GM23338 (cell line): ENCODE data around the gene DMBT1.

Source experiments
- CTCF ChIP-seq, 2 experiments: fragments of 200-600 bp in 1 of 2; sonication (generic) in 1 of 2; conservative IDR thresholded peaks; 2 replicates each; pipeline versions ENCODE4 v1.5.1 to v1.6.1; 2016 to 2017; ENCODE audit warnings: antibody characterized with exemption in 2 of 2, low read depth in 2 of 2, mild to moderate bottlenecking in 2 of 2, moderate library complexity in 1 of 2
- REST ChIP-seq: IDR thresholded peaks from one replicate; pipeline ENCODE4 v1.6.1; 2018; ENCODE audit warnings: antibody characterized with exemption; ENCODE audit not compliant: unreplicated experiment

- no peak for TF ChIP-seq CTCF (conservative IDR thresholded peaks at IDR 0.05; ENCODE audit: low read depth in 2 of 2)
- TF ChIP-seq REST = no peak
Measured at GRCh38 chr10:122692744-122693143, 132.2 kb downstream of the DMBT1 start.
